ENCODE measurements around the gene GPR18. TPM values are rescaled to one million over a fixed set of nuclear protein-coding genes. Genes with fewer than 3 reads are reported as not detected.

GPR18 gene
- total RNA-seq, 1 donor from 2014 or later = not detected

- H3K4me3 ChIP-seq = no peak overlapping the region
Measured at GRCh38 chr13:99256283-99256682, 1.9 kb downstream of the GPR18 start.

GRCh38 chr13:99255271-99255670 is 2.9 kb downstream of the GPR18 start:
- Histone ChIP-seq H3K27ac (no peak overlapping the region), H3K4me2 (no peak overlapping the region), H3K27me3 (no peaks in the 10 kb centered on the region), H3K4me1 (no peaks in the 10 kb centered on the region), H3F3A (ENCODE audit: low read depth) (peaks cover 5% of the 10 kb centered on the region), H3K36me3 (no peaks in the 10 kb centered on the region), H2AFZ (replicated peaks) (no peak overlapping the region), H3K79me2 (ENCODE audit: low read depth) (no peaks in the 10 kb centered on the region), H3K4me3 (no peak overlapping the region), H3K9ac (no peak overlapping the region), H4K20me1 (ENCODE audit: low read depth) (no peaks in the 10 kb centered on the region), H3K9me3 (ENCODE audit: low read depth) (no peaks in the 10 kb centered on the region)
- Mint-ChIP-seq H3K4me1 (no peaks in the 10 kb centered on the region), H3K4me3 (no peak overlapping the region), H3K9me3 (no peaks in the 10 kb centered on the region), H3K27ac (no peak overlapping the region), H3K36me3 (peaks cover 13% of the 10 kb centered on the region), H3K27me3 (ENCODE audit: insufficient read depth, low read depth) (peaks cover 5% of the 10 kb centered on the region)
- no peak for TF ChIP-seq CTCF (IDR thresholded peaks at IDR 0.05)
- TF ChIP-seq EZH2 (IDR thresholded peaks at IDR 0.05) = no peak
- no peak for TF ChIP-seq EZH2phosphoT487 (IDR thresholded peaks at IDR 0.05)
- DNase-seq (ENCODE audit: low spot score) = no peak

More at GRCh38 chr13:99256283-99256682, 1.9 kb downstream of the GPR18 start:
- H3K9me3 ChIP-seq (ENCODE audit: low read depth) = no peaks in the 10 kb centered on the region
- H3K79me2 ChIP-seq (ENCODE audit: low read depth) = no peaks in the 10 kb centered on the region
- peaks cover 5% of the 10 kb centered on the region for H3F3A ChIP-seq (ENCODE audit: low read depth)
- H3K27ac Mint-ChIP-seq = no peak overlapping the region
- no peak overlapping the region for H3K9ac ChIP-seq
- TF ChIP-seq EZH2 (IDR thresholded peaks at IDR 0.05) (no peak), EZH2phosphoT487 (IDR thresholded peaks at IDR 0.05) (no peak), CTCF (IDR thresholded peaks at IDR 0.05) (no peak)
- peaks cover 12% of the 10 kb centered on the region for H3K36me3 Mint-ChIP-seq
- H3K27me3 ChIP-seq = no peaks in the 10 kb centered on the region
- H3K4me1 ChIP-seq = no peaks in the 10 kb centered on the region
- no peak overlapping the region for H3K4me3 Mint-ChIP-seq
- no peak overlapping the region for H2AFZ ChIP-seq (replicated peaks)
- no peaks in the 10 kb centered on the region for H3K36me3 ChIP-seq
- no peak overlapping the region for H3K27ac ChIP-seq
- H3K27me3 Mint-ChIP-seq (ENCODE audit: insufficient read depth, low read depth) = peaks cover 2% of the 10 kb centered on the region
- no peaks in the 10 kb centered on the region for H4K20me1 ChIP-seq (ENCODE audit: low read depth)
- H3K4me1 Mint-ChIP-seq = no peaks in the 10 kb centered on the region
- H3K9me3 Mint-ChIP-seq = no peaks in the 10 kb centered on the region
- DNase-seq (ENCODE audit: low spot score) = no peak
- no peak overlapping the region for H3K4me2 ChIP-seq

- Histone ChIP-seq H3K4me3 (no peak overlapping the region), H3K4me2 (no peak overlapping the region), H3K79me2 (ENCODE audit: low read depth) (no peaks in the 10 kb centered on the region), H3K36me3 (no peaks in the 10 kb centered on the region), H3F3A (ENCODE audit: low read depth) (peaks cover 5% of the 10 kb centered on the region), H4K20me1 (ENCODE audit: low read depth) (no peaks in the 10 kb centered on the region), H3K4me1 (no peaks in the 10 kb centered on the region), H3K27me3 (no peaks in the 10 kb centered on the region), H2AFZ (replicated peaks) (no peak overlapping the region), H3K9me3 (ENCODE audit: low read depth) (no peaks in the 10 kb centered on the region), H3K27ac (no peak overlapping the region), H3K9ac (no peak overlapping the region)
- Mint-ChIP-seq H3K36me3 (peaks cover 13% of the 10 kb centered on the region), H3K9me3 (no peaks in the 10 kb centered on the region), H3K27me3 (ENCODE audit: insufficient read depth, low read depth) (peaks cover 5% of the 10 kb centered on the region), H3K4me3 (no peak overlapping the region), H3K4me1 (no peaks in the 10 kb centered on the region), H3K27ac (no peak overlapping the region)
- no peak for TF ChIP-seq CTCF (IDR thresholded peaks at IDR 0.05)
- DNase-seq (ENCODE audit: low spot score) = no peak
Measured at GRCh38 chr13:99254830-99255229, 3.3 kb downstream of the GPR18 start.

Measured in neural progenitor cell (in vitro differentiated cells).